ENCODE measurements around the gene IFITM2.

GRCh38 chr11:266676-267439, 40.8 kb upstream of the IFITM2 start:
- no peak for TF ChIP-seq CTCF (IDR thresholded peaks at IDR 0.05)
- TF ChIP-seq POLR2AphosphoS5 (IDR thresholded peaks at IDR 0.05): no peak

Measured in gastroesophageal sphincter (tissue), 3 donors.